ENCODE results near the gene GLB1L3.
"Not testable (repeated sequence)": the region's sequence is repeated elsewhere in the genome, so short reads cannot be mapped to it uniquely, and the experiment has no call there.

Gene GLB1L3

DNA sequence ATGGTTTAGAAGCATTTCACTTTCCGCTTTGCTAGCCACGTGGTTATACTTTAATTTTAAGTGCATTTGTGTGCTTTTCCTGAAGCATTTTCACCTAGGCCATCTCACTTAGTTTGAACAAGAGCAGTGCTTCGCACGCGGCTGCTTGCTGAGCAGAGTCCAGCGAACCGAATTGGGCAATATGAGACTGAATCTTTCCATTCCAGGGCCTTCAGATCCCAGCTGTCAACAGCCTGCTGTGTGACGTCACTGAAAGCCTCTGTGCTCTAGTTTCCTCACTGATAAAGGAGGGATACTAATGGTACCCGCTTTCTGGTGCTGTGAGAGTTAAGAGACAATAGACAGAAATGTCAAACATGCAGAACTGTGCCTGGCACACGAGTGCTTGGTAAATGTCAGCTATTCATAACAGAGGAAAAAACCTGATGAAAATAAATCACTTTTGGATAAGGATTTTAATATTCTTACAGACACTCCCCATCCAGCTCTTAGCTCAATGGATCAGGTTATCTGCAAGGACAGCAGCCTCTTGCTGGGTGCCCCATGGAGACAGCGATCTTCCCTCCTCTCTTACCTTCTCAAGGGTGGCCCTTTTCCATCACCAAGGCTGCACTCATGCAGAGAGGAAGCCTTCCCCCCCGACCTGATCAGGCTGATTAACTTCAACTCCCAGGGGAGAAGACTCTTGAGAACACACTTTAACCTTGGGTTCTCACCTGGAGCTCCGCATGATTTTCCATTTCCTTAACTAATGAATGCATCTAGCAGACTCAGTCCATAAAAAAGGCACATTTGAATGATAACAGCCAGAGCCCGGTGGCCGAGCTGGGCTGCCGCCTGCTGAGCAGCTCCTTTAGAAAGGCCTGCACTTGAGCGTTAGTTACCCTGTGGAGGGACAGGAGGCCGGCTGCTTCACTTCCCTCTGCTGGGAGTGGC is 3.5 kb upstream of the GLB1L3 start:
- no peak for DNase-seq (ENCODE audit: low read depth, low spot score)
- no peak overlapping the region for H3K4me3 ChIP-seq (ENCODE audit: low read depth, low read length)
- TF ChIP-seq CTCF (IDR thresholded peaks at IDR 0.05; ENCODE audit: low read depth, low read length): no peak
- in situ Hi-C loops (cut with HindIII; ENCODE audit: low sequenced_read_pairs): no loop called here

GRCh38 chr11:134273317-134273712 is 2.9 kb upstream of the GLB1L3 start:
- H3K4me3 ChIP-seq (ENCODE audit: low read depth, low read length): no peak overlapping the region
- in situ Hi-C loops (cut with HindIII; ENCODE audit: low sequenced_read_pairs): no loop called here
- no peak for TF ChIP-seq CTCF (IDR thresholded peaks at IDR 0.05; ENCODE audit: low read depth, low read length)
- DNase-seq (ENCODE audit: low read depth, low spot score): no peak

- in situ Hi-C loops (cut with HindIII; ENCODE audit: low sequenced_read_pairs): no loop called here
- H3K4me3 ChIP-seq (ENCODE audit: low read depth, low read length): no peak overlapping the region
- no peak for TF ChIP-seq CTCF (IDR thresholded peaks at IDR 0.05; ENCODE audit: low read depth, low read length)
- DNase-seq (ENCODE audit: low read depth, low spot score): no peak
Measured at GRCh38 chr11:134275188-134275533, 1.0 kb upstream of the GLB1L3 start.

- no peak for DNase-seq (ENCODE audit: low read depth, low spot score)
- H3K4me3 ChIP-seq (ENCODE audit: low read depth, low read length): peak overlapping the region; percentile 31
- in situ Hi-C loops (cut with HindIII; ENCODE audit: low sequenced_read_pairs): no loop called here
- no peak for TF ChIP-seq CTCF (IDR thresholded peaks at IDR 0.05; ENCODE audit: low read depth, low read length)
Measured at GRCh38 chr11:134276396-134277182, 410 bp downstream of the GLB1L3 start.

DNA sequence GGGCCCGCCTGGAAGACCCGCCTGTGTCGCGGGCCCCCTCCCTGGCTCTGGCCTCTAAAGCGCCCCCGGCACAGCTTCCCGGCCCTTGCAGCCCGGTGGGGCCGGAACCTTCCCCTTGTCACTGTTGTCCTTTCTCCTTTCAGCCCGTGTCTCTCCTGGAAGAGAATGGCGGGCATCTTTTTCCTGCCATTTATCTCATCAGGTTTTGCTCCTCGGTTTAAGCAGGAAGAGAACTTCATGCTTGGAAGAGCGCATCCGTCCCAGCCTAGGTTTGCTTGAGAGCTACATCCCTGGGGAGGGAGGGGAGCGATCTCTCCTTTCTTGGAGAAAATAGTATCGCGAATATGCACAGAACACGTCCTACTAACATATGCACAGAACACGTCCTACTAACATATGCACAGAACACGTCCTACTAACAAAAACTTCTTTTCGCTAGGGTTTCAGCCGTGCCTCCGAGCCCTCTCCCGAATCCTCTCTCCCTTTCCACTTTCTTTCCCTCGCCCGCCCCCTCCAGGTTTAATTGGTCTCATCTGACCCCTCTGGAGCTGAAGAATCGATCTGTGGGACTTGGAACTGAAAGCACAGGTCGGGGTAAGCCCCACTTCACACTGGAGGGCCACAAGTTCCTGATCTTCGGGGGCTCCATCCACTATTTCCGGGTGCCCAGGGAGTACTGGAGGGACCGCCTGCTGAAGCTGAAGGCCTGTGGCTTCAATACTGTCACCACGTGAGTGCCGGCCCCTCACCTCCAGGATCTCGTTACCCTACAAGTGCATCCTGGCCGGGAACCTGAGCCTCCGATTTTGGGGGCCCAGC is 1.2 kb downstream of the GLB1L3 start:
- H3K4me3 ChIP-seq (ENCODE audit: low read depth, low read length): no peak overlapping the region
- TF ChIP-seq CTCF (IDR thresholded peaks at IDR 0.05; ENCODE audit: low read depth, low read length): no peak
- no peak for DNase-seq (ENCODE audit: low read depth, low spot score)
- in situ Hi-C loops (cut with HindIII; ENCODE audit: low sequenced_read_pairs): no loop called here

DNA sequence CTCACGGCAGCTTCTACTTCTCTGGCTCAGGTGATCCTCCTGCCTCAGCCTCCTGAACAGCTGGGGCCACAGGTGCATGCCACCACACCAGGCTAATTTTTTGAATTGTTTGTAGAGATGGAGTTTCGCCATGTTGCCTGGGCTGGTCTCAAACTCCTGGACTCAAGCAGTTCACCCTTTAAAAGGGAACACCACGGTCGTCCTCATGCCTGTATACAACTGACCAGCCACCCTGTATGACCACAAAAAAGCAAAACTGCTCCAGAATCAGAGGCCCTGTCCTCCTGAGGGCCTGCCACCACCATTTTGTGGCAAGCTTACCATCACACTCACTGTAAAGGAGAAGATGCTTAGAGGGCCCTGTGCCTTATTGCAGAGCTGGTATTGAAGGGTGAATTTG is 2.2 kb downstream of the GLB1L3 start:
- no peak overlapping the region for H3K4me3 ChIP-seq (ENCODE audit: low read depth, low read length)
- TF ChIP-seq CTCF (IDR thresholded peaks at IDR 0.05; ENCODE audit: low read depth, low read length): no peak
- in situ Hi-C loops (cut with HindIII; ENCODE audit: low sequenced_read_pairs): no loop called here
- DNase-seq (ENCODE audit: low read depth, low spot score): no peak

- DNase-seq (ENCODE audit: low read depth, low spot score); H3K4me3 ChIP-seq (ENCODE audit: low read depth, low read length); in situ Hi-C loops (cut with HindIII; ENCODE audit: low sequenced_read_pairs): not testable (repeated sequence)
Measured at GRCh38 chr11:134281635-134282034, 5.5 kb downstream of the GLB1L3 start.

Measured in astrocyte of the spinal cord (primary cell).